Muscle layer of colon (tissue), 2 donors: Measurements from ENCODE around the gene ARID1A.
"Not testable (repeated sequence)": the region's sequence is repeated elsewhere in the genome, so short reads cannot be mapped to it uniquely, and the experiment has no call there.

ENCODE experiments used
- H3K27ac ChIP-seq: one replicate; pipeline ENCODE4 v1.7.0; 2013; ENCODE audit warnings: low read depth, mild to moderate bottlenecking, low read length, moderate library complexity
- H3K27me3 ChIP-seq, 2 donors: one replicate each; pipeline ENCODE4 v1.7.0; 2013; ENCODE audit warnings: low read length in 2 of 2, mild to moderate bottlenecking in 2 of 2; ENCODE audit not compliant: insufficient read depth in 2 of 2, control insufficient read depth in 1 of 2
- H3K36me3 ChIP-seq: one replicate; pipeline ENCODE4 v1.7.0; 2013; ENCODE audit warnings: mild to moderate bottlenecking, low read length; ENCODE audit not compliant: insufficient read depth
- H3K4me1 ChIP-seq: one replicate; pipeline ENCODE4 v1.7.0; 2013; ENCODE audit warnings: mild to moderate bottlenecking, low read length; ENCODE audit not compliant: insufficient read depth
- H3K4me3 ChIP-seq, 2 donors: one replicate each; pipeline ENCODE4 v1.7.0; 2013; ENCODE audit warnings: low read length in 2 of 2, low read depth in 1 of 2, mild to moderate bottlenecking in 1 of 2, moderate library complexity in 1 of 2
- H3K9ac ChIP-seq: one replicate; pipeline ENCODE4 v1.7.0; 2013; ENCODE audit warnings: low read length
- H3K9me3 ChIP-seq: one replicate; pipeline ENCODE4 v1.7.0; 2013; ENCODE audit warnings: mild to moderate bottlenecking, low read length
- donor health status: abdominal sarcoma.
- donor health status: Adenocarcinoma of cecum.

Gene ARID1A

DNA sequence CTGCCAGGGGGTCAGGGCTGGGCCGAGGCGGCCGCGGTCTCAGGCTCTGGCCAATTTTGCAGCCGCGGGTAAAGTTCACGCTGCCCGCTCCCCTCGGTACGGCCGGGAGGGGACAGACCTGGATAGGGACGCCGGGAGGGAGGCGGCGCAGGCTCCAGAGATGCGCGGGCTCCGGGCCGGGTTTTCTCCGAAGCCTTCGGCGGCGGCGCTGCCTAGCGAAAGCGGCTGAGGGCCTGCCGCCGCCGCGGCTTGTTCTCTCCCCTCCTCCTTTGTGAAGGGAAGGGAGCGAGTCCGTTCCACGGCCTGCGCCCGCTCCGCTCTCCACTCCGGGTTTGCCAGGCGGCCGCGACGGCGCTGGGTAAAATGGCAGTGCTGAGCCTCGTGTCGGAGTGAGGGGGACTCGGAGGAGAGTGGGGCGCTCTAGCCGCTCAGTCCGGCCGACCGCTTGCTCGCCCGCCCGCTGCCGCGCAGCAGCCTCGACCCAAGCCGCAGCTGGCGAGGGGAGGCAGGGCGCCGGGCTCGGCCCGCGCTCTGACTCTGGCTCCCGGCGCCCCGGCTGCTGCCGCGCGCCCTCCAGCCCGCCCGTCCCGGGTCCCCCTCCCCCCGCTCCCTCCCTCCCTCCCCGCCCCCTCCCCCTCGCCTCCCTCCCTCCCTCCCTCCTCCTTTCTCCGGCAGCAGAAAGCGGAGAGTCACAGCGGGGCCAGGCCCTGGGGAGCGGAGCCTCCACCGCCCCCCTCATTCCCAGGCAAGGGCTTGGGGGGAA, at the start of gene ARID1A:
Gene ARID1A (plus strand): TSS at position 660 of the 763 bp plus-strand sequence. CDS start 389 bp downstream, outside the sequence.
- Histone ChIP-seq H3K27me3 (no peaks in the 10 kb centered on the region), H3K36me3 (no peaks in the 10 kb centered on the region), H3K9me3 (no peaks in the 10 kb centered on the region), H3K4me1 (peaks cover 54% of the 10 kb centered on the region), H3K4me3 (peak within 1 kb of the TSS; percentile 78 to 82), H3K9ac (peak within 1 kb of the TSS; percentile 63), H3K27ac (peak within 1 kb of the TSS; percentile 87)

DNA sequence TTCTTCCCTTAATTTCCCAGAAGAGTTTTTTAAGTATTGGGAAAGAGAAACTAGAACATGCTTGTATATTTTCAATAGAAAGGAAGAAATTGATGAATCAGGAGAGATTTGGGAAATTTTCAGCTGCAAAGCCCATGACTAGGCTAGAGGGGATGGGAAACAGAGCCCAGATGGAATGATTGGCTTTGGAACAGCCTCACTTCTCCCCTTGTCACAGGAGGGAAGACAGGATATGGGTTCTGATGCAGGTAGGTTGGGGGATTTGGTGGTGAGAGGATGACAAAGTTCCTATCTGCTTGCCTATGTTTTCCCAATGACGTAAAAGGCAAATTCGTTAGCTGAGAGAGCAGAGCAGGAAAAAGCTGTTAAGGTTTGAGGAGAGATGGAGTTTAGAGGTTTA, 31.0 kb upstream of the ARID1A start:
- no peaks in the 10 kb centered on the region for H3K36me3 ChIP-seq
- H3K4me3 ChIP-seq, result no peak overlapping the region
- no peaks in the 10 kb centered on the region for H3K9me3 ChIP-seq
- H3K27me3 ChIP-seq, result no peaks in the 10 kb centered on the region
- no peak overlapping the region for H3K9ac ChIP-seq
- no peak overlapping the region for H3K27ac ChIP-seq
- H3K4me1 ChIP-seq, result no peaks in the 10 kb centered on the region

- Histone ChIP-seq H3K27me3 (no peaks in the 10 kb centered on the region), H3K4me3 (no peak overlapping the region), H3K9ac (no peak overlapping the region), H3K9me3 (no peaks in the 10 kb centered on the region), H3K36me3 (no peaks in the 10 kb centered on the region), H3K4me1 (no peaks in the 10 kb centered on the region), H3K27ac (no peak overlapping the region)
Observed at GRCh38 chr1:26666855-26667254, 29.0 kb upstream of the ARID1A start.

DNA sequence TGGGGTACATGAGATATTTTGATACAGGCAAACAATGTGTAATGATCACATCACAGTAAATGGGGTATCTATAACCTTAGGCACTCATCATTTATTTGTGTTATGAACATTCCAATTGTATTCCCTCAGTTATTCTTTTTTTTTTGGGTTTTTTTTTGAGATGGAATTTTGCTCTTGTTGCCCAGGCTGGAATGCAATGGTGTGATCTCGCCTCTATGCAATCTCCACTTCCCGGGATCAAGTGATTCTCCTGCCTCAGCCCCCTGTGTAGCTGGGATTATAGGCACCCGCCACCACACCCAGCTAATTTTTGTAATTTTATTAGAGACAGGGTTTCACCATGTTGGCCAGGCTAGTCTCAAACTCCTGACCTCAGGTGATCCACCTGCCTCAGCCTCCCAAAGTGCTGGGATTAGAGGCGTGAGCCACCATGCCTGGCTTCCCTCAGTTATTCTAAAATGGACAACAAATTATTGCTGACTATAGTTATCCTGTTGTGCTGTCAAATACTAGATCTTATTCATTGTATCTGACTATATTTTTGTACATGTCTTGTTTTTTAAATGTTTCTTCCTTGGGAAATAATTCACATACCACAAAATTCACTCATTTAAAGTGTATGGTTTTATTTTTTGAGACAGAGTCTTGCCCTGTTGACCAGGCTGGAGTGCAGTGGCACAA, 27.6 kb upstream of the ARID1A start:
- not testable (repeated sequence) for H3K27ac ChIP-seq, H3K9me3 ChIP-seq, H3K4me1 ChIP-seq, H3K27me3 ChIP-seq, H3K4me3 ChIP-seq, H3K36me3 ChIP-seq, H3K9ac ChIP-seq

DNA sequence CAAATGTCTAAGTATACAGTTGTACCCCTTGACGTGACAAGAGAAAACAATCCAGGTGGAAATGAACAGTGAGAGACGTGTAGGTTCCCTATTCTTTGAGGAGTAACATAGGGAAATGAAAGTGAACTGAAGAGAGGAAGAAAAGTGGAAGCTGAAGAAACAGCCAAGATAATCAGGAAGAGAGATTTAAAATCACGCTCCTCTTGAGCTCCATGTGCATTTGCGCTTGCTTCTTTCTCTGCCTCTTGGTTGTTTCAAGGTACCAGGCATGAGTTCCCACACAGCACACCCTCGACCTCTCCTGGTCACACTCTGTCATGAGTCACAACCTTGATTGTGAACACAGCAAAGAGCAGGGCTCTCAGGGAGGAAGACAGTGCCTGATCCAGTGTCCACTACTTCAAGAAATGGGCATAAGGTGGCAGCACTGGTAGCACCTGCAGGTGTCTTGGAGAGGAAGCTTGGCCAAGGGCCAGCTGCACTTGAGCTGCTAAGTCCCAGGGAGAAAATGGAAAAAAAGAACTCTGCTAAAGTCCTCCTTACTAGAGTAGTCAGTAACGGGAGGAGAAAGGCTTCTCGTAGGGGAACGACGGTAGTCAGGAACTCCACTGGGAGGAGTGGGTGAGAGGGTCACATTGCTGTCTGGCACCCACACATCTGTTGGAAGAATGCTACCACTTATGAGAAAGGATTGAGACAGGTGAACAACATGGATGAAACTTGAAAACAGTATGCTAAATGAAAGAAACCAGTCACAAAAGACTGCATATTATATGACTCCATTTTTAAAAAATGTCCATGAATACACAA, 18.3 kb upstream of the ARID1A start:
- Histone ChIP-seq H3K9me3 (no peaks in the 10 kb centered on the region), H3K27ac (peak overlapping the region; percentile 4), H3K9ac (peak overlapping the region; percentile 26), H3K4me3 (peak overlapping the region in 1 of 2 donors; percentile 38), H3K36me3 (no peaks in the 10 kb centered on the region), H3K4me1 (peaks cover 12% of the 10 kb centered on the region), H3K27me3 (no peaks in the 10 kb centered on the region)

DNA sequence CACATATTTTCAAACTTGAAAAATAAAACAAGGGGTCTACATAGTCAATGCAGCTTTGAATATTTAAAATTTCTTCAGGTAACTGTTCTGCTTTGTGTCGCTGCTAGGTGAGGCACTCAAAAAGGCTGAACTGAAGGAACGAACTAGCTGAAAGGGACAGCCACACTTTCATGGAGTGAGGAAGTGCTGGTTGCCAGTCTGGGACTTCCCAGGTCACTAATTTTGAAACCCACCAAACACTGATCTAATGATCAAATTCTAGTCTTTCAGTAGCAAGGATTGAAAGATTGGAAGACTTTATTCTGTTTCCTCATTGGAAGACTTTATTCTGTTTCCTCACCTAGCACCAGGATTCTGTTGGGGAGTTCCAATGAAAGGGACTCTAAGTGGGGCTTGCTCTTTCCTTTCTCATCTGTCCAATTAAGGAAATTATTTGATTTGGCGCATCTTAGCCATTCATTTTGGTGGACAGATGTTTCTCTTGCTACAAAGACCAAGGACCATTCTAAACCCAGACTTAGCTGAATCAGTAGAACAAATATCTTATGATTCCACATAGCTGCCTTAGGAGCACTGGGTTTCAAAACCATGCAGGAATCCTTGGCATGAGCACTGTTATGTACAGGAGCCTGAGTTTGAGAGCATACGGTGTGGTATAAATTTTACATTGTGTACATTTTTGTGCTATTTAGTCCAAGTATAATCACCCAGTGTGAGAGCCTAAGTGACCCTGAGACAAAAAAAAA, 10.9 kb upstream of the ARID1A start:
- no peaks in the 10 kb centered on the region for H3K4me1 ChIP-seq
- H3K4me3 ChIP-seq, result no peak overlapping the region
- no peaks in the 10 kb centered on the region for H3K36me3 ChIP-seq
- H3K9me3 ChIP-seq, result no peaks in the 10 kb centered on the region
- H3K27me3 ChIP-seq, result no peaks in the 10 kb centered on the region
- H3K27ac ChIP-seq, result no peak overlapping the region
- no peak overlapping the region for H3K9ac ChIP-seq

GRCh38 chr1:26686795-26687194, 9.0 kb upstream of the ARID1A start:
- H3K4me3 ChIP-seq, result no peak overlapping the region
- no peaks in the 10 kb centered on the region for H3K9me3 ChIP-seq
- no peaks in the 10 kb centered on the region for H3K36me3 ChIP-seq
- H3K4me1 ChIP-seq, result peaks cover 6% of the 10 kb centered on the region
- no peak overlapping the region for H3K27ac ChIP-seq
- H3K9ac ChIP-seq, result no peak overlapping the region
- H3K27me3 ChIP-seq, result no peaks in the 10 kb centered on the region

GRCh38 chr1:26689504-26689903, 6.3 kb upstream of the ARID1A start:
- Histone ChIP-seq H3K4me1 (peaks cover 23% of the 10 kb centered on the region), H3K9ac (no peak overlapping the region), H3K27ac (no peak overlapping the region), H3K4me3 (no peak overlapping the region), H3K9me3 (no peaks in the 10 kb centered on the region), H3K27me3 (no peaks in the 10 kb centered on the region), H3K36me3 (no peaks in the 10 kb centered on the region)

DNA sequence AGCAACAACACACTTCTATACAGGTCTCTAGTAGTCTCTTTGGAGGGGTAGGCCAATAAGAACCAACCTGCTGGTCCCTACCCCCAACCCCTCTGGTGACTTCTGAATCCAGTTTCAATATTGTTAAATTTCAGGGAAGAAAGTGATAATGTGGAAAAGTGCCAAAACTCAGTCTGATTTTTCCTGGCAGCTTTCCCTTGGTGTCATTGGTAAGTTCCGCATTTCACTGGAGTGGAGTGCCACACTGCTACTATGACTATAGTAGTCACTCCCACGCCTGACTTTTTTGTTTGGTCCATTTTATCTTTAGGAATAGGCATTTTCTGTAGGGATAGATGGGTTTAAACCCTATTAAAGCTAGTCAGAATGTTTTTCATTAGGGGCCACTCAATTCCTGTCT, 5.7 kb upstream of the ARID1A start:
- Histone ChIP-seq H3K27me3 (no peaks in the 10 kb centered on the region), H3K4me3 (no peak overlapping the region), H3K9me3 (no peaks in the 10 kb centered on the region), H3K9ac (no peak overlapping the region), H3K4me1 (peaks cover 30% of the 10 kb centered on the region), H3K27ac (no peak overlapping the region), H3K36me3 (no peaks in the 10 kb centered on the region)

DNA sequence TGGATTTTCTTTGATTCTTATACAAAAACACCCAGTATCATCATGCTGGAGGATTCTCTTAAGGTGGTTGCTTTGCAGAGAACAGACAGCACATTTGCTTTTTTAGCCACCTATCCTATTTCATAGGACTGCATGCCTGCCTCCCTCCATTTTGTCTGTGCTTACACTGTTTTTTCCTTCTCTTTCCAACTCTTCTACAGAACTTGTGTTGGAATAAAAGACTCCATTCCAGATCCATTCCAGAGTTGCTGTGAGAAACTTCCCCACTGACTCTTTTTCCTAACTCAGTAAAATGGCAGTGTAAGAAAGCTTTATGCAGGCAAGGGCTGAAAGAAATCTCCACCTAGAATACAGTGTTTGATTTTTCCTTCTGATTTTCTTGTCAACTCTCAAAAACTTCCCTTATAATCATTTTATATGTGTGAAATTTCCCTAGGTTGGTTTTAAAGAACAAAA, 5.2 kb upstream of the ARID1A start:
- Histone ChIP-seq H3K9ac (no peak overlapping the region), H3K4me3 (no peak overlapping the region), H3K4me1 (peaks cover 31% of the 10 kb centered on the region), H3K27me3 (no peaks in the 10 kb centered on the region), H3K9me3 (no peaks in the 10 kb centered on the region), H3K36me3 (no peaks in the 10 kb centered on the region), H3K27ac (no peak overlapping the region)
